ENCODE measurements around the gene ADAMTSL4. TPM values are rescaled to one million over a fixed set of nuclear protein-coding genes. Genes with fewer than 3 reads are reported as not detected.
A peak's percentile ranks its signal among the peaks of the same experiment; 100 is the strongest.

The ADAMTSL4 gene
- total RNA-seq, 1 donor from 2014 or later = 1.8 TPM

DNA sequence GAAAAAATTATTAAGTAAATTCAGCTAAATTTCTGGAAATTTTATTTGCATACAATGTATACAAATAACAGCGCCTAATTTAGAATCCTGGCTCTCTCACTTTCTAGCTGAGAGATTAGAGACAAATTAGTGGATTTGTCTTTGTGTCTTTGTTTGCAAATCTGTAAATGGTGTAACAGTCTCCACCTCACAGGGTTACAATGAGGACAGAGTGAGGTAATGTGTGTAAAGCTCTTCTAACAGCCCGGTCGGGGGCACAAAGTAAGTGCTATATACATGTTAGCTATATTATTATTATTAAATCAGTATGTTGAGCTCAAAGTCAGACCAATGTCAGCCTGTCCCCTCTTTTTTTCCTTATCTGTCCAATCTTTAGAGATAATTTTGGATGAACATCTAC, 5.0 kb upstream of the ADAMTSL4 start:
- DNase-seq = no peak
- Mint-ChIP-seq H3K4me1 (peaks cover 5% of the 10 kb centered on the region), H3K36me3 (ENCODE audit: low read depth) (no peaks in the 10 kb centered on the region), H3K4me3 (no peak overlapping the region), H3K9me3 (no peaks in the 10 kb centered on the region), H3K27me3 (peaks cover 15% of the 10 kb centered on the region), H3K27ac (no peak overlapping the region)
- intact Hi-C loops (cut with micrococcal nuclease) = no loop called here

DNA sequence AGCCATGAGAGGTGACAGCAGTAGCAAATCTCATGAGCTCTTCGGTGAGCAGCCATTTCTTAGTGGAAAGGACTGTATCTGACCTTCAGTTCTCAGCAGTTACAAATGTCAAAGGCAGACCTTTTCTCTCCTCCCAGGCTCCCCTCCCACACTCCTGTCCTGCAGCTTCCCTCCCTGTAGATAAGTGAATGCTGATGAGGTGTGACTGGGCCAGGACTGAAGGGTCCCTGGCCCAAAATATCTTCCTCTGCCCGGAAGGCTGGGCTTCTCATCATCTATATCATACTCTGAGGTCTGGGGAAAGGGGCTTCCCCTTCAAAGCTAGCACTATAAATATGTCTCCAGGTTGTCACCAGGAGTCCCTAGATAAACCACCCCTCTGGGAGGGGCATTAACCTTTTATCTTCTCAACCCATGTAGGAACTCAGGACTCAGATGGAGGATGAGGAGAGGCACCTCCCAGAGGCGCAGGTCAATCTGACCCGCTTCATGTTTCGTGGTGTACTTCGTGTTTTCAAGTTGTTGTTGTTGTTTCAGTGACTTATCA, 3.6 kb upstream of the ADAMTSL4 start:
- Mint-ChIP-seq H3K9me3 (no peaks in the 10 kb centered on the region), H3K4me1 (peaks cover 10% of the 10 kb centered on the region), H3K4me3 (no peak overlapping the region), H3K27ac (no peak overlapping the region), H3K27me3 (peaks cover 19% of the 10 kb centered on the region), H3K36me3 (ENCODE audit: low read depth) (no peaks in the 10 kb centered on the region)
- intact Hi-C loops (cut with micrococcal nuclease) = no loop called here
- DNase-seq = no peak

DNA sequence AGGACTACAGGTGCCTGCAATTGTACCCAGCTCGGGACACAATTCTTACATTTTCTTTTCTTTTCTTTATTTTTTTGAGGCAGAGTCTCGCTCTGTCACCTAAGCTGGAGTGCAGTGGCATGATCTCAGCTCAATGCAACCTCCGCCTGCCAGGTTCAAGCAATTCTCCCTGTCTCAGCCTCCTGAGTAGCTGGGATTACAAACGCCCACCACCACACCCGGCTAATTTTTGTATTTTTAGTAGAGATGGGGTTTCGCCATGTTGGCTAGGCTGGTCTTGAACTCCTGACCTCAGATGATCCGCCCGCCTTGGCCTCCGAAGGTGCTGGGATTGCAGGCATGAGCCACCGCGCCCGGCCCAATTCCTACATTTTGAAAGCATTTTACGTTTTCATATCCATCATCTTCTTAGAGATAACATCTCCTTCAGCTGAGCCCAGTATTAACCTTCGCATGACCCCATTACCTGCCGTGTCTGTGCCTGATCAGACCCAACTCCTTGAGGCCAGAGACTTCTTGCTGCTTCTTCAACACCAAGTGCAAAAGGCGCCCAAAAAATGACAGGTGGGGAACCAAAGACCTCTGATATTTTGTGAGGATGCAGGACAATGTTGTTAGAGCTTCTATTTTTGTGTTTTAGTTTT, 2.8 kb upstream of the ADAMTSL4 start:
- no peak overlapping the region for H3K4me3 Mint-ChIP-seq
- no peak overlapping the region for H3K27ac Mint-ChIP-seq
- H3K4me1 Mint-ChIP-seq = peaks cover 16% of the 10 kb centered on the region
- DNase-seq = no peak
- no peaks in the 10 kb centered on the region for H3K36me3 Mint-ChIP-seq (ENCODE audit: low read depth)
- peaks cover 19% of the 10 kb centered on the region for H3K27me3 Mint-ChIP-seq
- intact Hi-C loops (cut with micrococcal nuclease) = no loop called here
- H3K9me3 Mint-ChIP-seq = no peaks in the 10 kb centered on the region

DNA sequence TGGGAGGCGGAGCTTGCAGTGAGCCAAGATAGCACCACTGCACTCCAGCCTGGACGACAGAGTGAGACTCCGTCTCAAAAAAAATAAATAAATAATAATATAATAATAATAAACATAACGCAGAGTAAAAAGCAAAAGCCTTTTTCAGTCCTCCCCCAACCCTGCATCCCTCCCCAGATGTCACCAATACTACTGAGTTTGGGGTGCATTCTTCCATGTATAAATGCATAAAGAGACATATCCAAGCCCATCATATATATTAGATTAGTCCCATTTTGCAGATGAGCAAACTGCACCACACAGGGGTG, 930 bp upstream of the ADAMTSL4 start:
- Mint-ChIP-seq H3K36me3 (ENCODE audit: low read depth) (no peaks in the 10 kb centered on the region), H3K9me3 (no peaks in the 10 kb centered on the region), H3K4me1 (peaks cover 28% of the 10 kb centered on the region), H3K4me3 (peak overlapping the region; percentile 77), H3K27me3 (peaks cover 15% of the 10 kb centered on the region), H3K27ac (peak overlapping the region; percentile 58)
- DNase-seq = no peak
- intact Hi-C loops (cut with micrococcal nuclease) = no loop called here

DNA sequence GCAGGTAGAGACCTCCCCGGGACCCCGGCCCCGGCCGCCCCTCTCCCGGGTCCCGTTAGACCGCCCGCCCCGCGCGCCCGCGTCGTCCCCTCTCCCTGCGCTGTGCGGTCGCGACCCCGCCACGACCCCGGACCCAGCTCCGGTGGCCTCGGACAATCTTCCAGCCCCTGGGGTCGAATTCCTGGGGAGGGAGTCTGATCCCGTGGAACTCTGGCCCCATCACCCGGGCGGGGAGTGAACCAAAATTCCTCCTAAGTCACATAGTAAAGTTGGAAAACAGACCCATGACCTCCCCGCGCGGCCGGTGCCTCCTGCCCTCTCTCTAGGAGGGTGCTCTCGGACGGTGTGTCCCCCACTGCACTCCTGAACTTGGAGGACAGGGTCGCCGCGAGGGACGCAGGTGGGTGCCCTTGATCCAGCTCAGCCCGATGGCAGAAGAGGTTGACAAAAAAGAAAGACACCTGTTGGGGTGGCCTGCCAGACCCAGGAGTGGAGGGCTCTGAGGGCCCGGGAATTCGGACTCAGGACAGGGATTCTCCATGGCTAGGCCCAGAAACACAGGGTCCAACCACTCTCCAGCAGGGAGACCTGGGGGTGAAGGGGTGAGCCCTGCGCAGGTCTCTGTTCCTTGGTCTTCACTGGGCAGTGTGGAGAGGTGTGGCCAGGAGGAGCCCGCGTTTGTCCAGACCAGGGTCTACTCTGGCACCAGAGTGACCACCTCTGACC, 451 bp downstream of the ADAMTSL4 start:
- H3K4me3 Mint-ChIP-seq = peak overlapping the region; percentile 78
- peak overlapping the region; percentile 70 for H3K27ac Mint-ChIP-seq
- no peaks in the 10 kb centered on the region for H3K9me3 Mint-ChIP-seq
- intact Hi-C loops (cut with micrococcal nuclease) = loop anchor here (5.0 kb wide), 1 partner anchor 87 kb away; no protein-coding TSS in a partner anchor
- H3K27me3 Mint-ChIP-seq = peaks cover 12% of the 10 kb centered on the region
- peaks cover 28% of the 10 kb centered on the region for H3K4me1 Mint-ChIP-seq
- no peaks in the 10 kb centered on the region for H3K36me3 Mint-ChIP-seq (ENCODE audit: low read depth)
- DNase-seq = peak; percentile 61

GRCh38 chr1:150550222-150551050, 1.2 kb downstream of the ADAMTSL4 start:
- no peak overlapping the region for H3K27ac Mint-ChIP-seq
- H3K4me1 Mint-ChIP-seq = peaks cover 26% of the 10 kb centered on the region
- intact Hi-C loops (cut with micrococcal nuclease) = loop anchor here (5.0 kb wide), 1 partner anchor 88 kb away; no protein-coding TSS in a partner anchor
- peaks cover 2% of the 10 kb centered on the region for H3K36me3 Mint-ChIP-seq (ENCODE audit: low read depth)
- DNase-seq = peak; percentile 57
- peaks cover 11% of the 10 kb centered on the region for H3K27me3 Mint-ChIP-seq
- no peaks in the 10 kb centered on the region for H3K9me3 Mint-ChIP-seq
- peak overlapping the region; percentile 20 for H3K4me3 Mint-ChIP-seq

- Mint-ChIP-seq H3K36me3 (ENCODE audit: low read depth) (peaks cover 2% of the 10 kb centered on the region), H3K4me3 (no peak overlapping the region), H3K27me3 (peaks cover 8% of the 10 kb centered on the region), H3K4me1 (peaks cover 24% of the 10 kb centered on the region), H3K27ac (peak overlapping the region; percentile 16), H3K9me3 (no peaks in the 10 kb centered on the region)
- intact Hi-C loops (cut with micrococcal nuclease) = loop anchor here (5.0 kb wide), 1 partner anchor 89 kb away; no protein-coding TSS in a partner anchor
- DNase-seq = peak; percentile 67
Measured at GRCh38 chr1:150551051-150551783, 2.0 kb downstream of the ADAMTSL4 start.

DNA sequence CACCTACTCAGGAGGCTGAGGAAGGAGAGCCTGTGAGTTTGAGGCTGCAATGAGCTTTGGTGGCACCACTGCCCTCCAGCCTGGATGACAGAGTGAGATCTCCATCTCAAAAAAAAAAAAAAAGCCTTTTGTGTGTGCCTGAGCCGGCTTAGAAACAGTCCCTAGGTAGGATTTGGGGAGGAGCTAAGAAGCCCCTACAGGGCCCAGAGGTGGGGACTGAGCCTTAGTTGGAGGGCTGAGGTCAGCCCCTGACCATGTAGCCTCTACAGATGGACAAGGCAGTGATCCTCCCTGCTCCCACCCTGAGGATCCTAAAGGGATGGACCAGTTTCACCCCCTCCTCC, 2.5 kb downstream of the ADAMTSL4 start:
- Mint-ChIP-seq H3K27ac (no peak overlapping the region), H3K9me3 (no peaks in the 10 kb centered on the region), H3K36me3 (ENCODE audit: low read depth) (peaks cover 2% of the 10 kb centered on the region), H3K4me3 (peak overlapping the region; percentile 28), H3K4me1 (peaks cover 24% of the 10 kb centered on the region), H3K27me3 (peaks cover 5% of the 10 kb centered on the region)
- DNase-seq = no peak
- intact Hi-C loops (cut with micrococcal nuclease) = loop anchor here (5.0 kb wide), 1 partner anchor 89 kb away; no protein-coding TSS in a partner anchor

DNA sequence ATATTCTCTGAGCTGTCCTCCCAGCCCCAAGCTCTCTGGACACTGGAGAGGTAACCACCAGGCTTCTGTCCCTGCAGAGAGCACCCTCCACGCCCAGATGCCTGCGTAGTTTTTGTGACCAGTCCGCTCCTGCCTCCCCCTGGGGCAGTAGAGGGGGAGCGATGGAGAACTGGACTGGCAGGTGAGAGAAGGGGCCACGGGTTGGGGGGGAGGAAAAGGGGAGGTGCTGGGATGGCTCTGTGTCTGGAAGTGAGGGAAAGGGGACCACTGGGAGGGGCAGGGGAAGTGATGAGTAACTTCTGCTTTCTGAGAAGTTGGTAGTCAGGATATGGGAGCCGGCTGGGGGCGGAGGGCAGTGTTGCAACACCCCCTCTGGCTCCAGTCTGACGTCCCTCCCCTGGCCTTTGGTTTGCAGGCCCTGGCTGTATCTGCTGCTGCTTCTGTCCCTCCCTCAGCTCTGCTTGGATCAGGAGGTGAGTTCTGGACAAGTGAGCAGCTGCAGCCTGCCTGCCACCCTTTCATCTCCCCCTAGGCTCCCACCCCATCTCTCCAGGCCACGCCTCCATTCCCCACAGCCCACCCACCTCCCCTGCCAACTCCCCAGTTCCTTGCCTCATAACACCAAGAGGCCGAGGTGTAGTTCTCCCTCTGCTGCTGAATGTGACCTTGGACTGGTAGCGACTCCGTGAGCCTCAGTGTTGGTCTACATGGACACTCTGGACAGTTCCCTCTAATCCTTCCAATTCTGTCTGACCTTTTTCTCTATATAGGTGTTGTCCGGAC, 3.1 kb downstream of the ADAMTSL4 start:
- Mint-ChIP-seq H3K27me3 (peaks cover 3% of the 10 kb centered on the region), H3K27ac (no peak overlapping the region), H3K4me3 (peak overlapping the region; percentile 28), H3K9me3 (no peaks in the 10 kb centered on the region), H3K36me3 (ENCODE audit: low read depth) (peaks cover 2% of the 10 kb centered on the region), H3K4me1 (peaks cover 24% of the 10 kb centered on the region)
- intact Hi-C loops (cut with micrococcal nuclease) = loop anchor here (5.0 kb wide), 1 partner anchor 90 kb away; no protein-coding TSS in a partner anchor
- DNase-seq = peak; percentile 66

GRCh38 chr1:150552911-150553289, 3.7 kb downstream of the ADAMTSL4 start:
- Mint-ChIP-seq H3K27me3 (peaks cover 3% of the 10 kb centered on the region), H3K36me3 (ENCODE audit: low read depth) (peaks cover 2% of the 10 kb centered on the region), H3K9me3 (no peaks in the 10 kb centered on the region), H3K4me3 (no peak overlapping the region), H3K4me1 (peaks cover 24% of the 10 kb centered on the region), H3K27ac (no peak overlapping the region)
- intact Hi-C loops (cut with micrococcal nuclease) = loop anchor here (5.0 kb wide), 1 partner anchor 91 kb away; no protein-coding TSS in a partner anchor
- DNase-seq = no peak

- DNase-seq = no peak
Measured at GRCh38 chr1:150553392-150554085, 4.3 kb downstream of the ADAMTSL4 start.

DNA sequence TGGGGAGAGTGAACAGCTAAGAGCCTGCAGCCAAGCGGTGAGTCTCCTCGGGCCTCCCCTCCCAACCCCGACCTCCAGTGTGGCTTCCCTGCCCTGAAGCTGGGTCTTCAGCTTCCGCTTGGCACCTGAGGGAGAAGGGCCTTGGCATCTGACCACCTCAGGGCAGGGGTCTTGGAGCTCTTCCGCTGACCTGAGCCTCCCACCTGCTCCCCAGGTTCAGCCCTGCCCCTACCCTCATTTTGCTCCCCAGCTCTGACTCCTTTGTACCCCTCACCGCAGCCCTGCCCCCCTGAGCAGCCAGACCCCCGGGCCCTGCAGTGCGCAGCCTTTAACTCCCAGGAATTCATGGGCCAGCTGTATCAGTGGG, 4.9 kb downstream of the ADAMTSL4 start:
- Mint-ChIP-seq H3K4me3 (no peak overlapping the region), H3K9me3 (no peaks in the 10 kb centered on the region)
- intact Hi-C loops (cut with micrococcal nuclease) = loop anchor here (5.0 kb wide), 1 partner anchor 92 kb away; no protein-coding TSS in a partner anchor

More at GRCh38 chr1:150553392-150554085, 4.3 kb downstream of the ADAMTSL4 start:
- H3K36me3 Mint-ChIP-seq (ENCODE audit: low read depth) = peaks cover 2% of the 10 kb centered on the region
- H3K4me3 Mint-ChIP-seq = no peak overlapping the region
- intact Hi-C loops (cut with micrococcal nuclease) = loop anchor here (5.0 kb wide), 1 partner anchor 91 kb away; no protein-coding TSS in a partner anchor
- H3K4me1 Mint-ChIP-seq = peaks cover 23% of the 10 kb centered on the region
- H3K9me3 Mint-ChIP-seq = no peaks in the 10 kb centered on the region
- peaks cover 3% of the 10 kb centered on the region for H3K27me3 Mint-ChIP-seq
- H3K27ac Mint-ChIP-seq = no peak overlapping the region

More for the DNA sequence above, 4.9 kb downstream of the ADAMTSL4 start:
- Mint-ChIP-seq H3K27me3 (peaks cover 3% of the 10 kb centered on the region), H3K36me3 (ENCODE audit: low read depth) (peaks cover 2% of the 10 kb centered on the region), H3K4me1 (peaks cover 22% of the 10 kb centered on the region), H3K27ac (no peak overlapping the region)
- DNase-seq = no peak
